T follicular helper cell (primary cell): ENCODE measurements around the gene MAST1.
"Not testable (repeated sequence)": the region's sequence is repeated elsewhere in the genome, so short reads cannot be mapped to it uniquely, and the experiment has no call there.

Source experiments
- DNase-seq: peaks from one replicate; pipeline ENCODE4 v3.0.0-alpha.2; 2020; ENCODE audit warnings: low read depth
- total RNA-seq, 2 experiments: gene quantifications; one replicate each; lab custom pipeline; 2026; lab: John Stamatoyannopoulos, UW

Gene MAST1
- total RNA-seq: 0.09 to 0.24 reads per million in 2 experiments

DNA sequence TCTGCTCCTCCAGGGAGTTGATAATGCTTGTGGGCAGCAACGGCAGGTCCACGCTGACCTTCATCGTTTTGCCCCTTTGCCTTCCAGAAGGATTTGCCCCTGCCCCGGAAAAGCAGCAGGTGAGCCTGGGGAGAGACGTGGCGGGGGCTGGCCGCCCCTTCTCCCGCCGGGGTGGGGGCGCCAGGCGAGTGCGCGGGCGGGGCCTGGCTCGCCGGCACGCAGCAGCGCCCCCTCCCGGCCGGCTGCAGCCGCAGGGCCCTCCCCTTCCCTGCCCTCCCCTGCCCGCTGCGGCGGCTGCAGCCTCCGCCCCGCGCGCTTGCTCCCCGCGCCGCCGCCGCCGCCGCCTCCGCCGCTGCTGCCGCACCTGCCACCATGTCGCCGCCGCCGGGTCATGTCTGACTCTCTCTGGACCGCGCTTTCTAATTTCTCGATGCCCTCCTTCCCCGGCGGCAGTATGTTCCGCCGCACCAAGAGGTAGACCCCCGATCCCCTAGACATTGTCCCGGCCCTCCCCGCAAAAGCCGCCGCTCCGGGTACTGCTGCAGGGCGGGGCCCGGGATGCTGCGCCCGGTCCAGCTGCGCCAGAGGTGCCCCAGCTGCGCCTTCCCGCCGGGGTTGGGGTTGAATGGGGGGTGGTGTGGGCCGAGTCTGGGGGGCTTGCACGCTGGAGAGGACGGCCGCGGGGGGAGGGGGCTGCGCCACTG lies at the start of gene MAST1:
Gene MAST1, plus strand, starts transcription at position 334 of the 704 bp plus-strand sequence. Its CDS starts 58 bp downstream, at position 392.
- DNase-seq: peak; percentile 31

DNA sequence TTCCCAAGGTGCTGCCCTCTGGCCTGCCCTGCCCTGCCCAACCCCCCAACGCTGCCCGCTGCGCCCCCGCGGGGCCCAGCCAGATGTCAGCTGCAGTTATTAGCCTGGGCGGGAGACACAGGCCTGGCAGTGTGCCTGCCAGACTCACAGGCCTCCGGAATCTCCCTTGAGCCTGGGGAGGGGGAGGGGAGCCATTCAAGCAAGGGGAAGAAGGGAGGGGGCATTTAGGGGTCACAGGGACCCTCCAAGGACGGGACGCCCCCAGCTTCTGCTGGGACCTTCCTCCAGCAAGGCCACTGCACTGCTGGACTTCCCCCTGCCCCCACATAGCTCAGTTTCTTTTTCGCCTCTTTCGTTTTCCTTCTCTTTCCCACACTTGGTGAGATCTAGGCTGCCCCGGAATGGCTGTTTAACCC lies 49.6 kb upstream of the MAST1 start:
- no peak for DNase-seq

DNA sequence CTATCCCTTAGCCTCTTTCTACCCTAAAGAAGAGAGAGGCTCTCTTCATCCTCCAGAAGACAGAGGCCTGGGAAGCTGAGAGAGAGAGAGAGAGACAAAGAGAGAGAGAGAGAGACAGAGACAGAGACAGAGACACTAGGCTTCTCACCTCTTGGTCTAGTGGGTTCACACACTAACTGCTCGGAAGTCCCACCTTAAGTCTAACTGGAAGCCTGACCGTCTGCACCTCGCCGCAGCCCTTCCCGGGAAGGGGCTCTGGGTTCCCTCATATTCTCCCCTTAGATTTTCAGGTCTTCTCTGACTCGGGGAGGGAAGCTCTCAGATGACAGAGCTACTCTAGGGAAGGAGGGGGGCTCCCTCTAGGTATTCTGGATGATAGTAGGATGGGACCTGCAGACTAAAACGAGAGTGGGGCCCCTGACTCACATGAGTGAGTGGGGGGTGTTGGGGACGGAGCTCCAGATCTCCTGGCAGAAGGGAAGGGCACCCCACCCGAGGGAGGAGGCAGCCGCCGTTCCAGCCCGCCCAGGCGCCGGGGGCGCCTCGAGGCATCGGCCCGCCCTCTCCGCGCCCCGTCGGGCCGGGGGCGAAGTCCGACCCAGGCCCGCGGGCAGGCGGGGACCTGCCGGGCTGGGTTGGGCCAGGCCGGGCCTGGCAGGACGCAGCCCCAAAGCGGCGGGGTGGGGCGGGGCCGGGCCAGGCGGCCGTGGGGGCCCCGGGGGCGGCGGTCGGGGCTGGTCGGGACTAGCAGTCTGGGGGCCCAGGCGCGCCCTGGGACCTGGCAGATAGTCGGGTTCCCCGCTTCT lies 49.0 kb upstream of the MAST1 start:
- DNase-seq: no peak

DNA sequence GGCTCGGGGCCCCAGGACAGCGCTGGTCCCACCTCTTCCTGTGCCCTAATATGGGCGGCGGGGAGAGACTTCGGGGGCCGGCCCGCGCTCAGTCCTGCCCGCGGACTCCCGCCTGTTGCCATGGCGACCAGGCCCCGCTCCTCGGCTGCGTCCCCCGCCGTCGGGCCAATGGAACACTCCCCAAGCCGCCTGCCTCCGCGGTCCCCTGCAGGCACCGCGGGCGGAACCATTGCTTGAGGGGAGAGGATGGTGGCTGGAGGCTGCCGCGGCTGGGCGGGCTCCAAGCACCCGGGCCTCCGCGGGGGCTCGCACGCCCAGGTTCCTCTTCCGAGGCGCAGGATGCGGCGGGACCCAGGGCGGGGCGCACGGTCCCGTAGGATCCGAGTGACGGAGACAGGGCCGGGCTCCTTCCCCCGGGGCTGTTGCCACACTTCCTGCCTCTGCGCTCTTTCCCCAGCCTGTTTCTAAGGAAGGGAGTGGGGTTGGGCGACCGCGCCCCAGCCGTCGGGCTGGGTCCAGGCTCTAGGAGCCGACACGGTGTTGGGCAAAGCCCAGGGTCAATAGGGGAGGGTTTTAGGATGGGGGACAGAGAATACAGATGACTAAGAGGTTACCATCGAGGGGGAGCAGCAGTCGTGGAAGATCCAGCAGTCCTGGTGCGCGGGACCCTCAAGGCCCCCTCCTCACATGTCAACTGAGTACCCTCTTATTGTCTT lies 48.3 kb upstream of the MAST1 start:
- peak; percentile 82 for DNase-seq

DNA sequence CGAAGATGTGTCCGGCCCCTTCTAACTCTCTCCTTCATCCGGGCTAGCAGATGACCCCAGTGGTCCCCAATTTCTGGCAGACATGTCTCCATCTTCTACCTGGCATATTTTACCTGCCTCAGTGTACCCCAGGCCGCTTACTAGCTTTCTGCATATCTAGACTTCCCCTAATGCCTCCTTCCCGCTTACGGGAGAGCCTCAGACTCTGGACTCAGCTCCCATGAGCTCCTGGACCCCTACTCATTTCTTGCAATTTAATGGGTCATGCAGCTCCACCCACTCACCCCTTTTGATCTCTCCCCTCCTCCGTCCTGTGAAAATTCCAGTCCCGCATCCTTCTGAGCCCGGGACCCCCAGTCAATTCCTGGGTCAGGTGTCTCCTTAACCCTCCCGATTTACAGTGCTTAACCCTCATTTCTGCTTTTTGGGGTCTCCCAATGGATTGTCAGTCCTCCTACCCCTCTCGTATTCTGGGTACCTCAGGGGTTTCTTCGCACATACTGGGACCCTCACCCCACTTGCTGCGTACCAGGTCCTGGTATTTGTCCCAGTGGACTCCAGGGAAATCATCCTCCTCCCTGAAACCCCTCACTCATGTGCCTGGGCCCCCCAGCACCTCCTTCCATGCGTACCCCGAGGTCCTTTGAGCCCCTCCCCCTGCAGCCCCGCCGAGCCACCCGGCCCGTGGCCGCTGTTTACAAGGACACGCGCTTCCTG lies 47.5 kb upstream of the MAST1 start:
- no peak for DNase-seq

DNA sequence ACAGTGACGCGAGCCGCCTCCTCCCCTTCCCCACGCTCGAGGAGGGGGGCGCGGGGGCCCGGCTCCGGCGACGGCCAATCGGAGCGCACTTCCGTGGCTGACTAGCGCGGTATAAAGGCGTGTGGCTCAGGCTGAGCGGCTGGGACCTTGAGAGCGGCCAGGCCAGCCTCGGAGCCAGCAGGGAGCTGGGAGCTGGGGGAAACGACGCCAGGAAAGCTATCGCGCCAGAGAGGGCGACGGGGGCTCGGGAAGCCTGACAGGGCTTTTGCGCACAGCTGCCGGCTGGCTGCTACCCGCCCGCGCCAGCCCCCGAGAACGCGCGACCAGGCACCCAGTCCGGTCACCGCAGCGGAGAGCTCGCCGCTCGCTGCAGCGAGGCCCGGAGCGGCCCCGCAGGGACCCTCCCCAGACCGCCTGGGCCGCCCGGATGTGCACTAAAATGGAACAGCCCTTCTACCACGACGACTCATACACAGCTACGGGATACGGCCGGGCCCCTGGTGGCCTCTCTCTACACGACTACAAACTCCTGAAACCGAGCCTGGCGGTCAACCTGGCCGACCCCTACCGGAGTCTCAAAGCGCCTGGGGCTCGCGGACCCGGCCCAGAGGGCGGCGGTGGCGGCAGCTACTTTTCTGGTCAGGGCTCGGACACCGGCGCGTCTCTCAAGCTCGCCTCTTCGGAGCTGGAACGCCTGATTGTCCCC lies 46.8 kb upstream of the MAST1 start, which contains the start of gene JUNB:
Gene JUNB, plus strand, starts transcription at position 142 of the 706 bp plus-strand sequence. Its CDS starts 286 bp downstream, at position 428.
- peak; percentile 96 for DNase-seq

DNA sequence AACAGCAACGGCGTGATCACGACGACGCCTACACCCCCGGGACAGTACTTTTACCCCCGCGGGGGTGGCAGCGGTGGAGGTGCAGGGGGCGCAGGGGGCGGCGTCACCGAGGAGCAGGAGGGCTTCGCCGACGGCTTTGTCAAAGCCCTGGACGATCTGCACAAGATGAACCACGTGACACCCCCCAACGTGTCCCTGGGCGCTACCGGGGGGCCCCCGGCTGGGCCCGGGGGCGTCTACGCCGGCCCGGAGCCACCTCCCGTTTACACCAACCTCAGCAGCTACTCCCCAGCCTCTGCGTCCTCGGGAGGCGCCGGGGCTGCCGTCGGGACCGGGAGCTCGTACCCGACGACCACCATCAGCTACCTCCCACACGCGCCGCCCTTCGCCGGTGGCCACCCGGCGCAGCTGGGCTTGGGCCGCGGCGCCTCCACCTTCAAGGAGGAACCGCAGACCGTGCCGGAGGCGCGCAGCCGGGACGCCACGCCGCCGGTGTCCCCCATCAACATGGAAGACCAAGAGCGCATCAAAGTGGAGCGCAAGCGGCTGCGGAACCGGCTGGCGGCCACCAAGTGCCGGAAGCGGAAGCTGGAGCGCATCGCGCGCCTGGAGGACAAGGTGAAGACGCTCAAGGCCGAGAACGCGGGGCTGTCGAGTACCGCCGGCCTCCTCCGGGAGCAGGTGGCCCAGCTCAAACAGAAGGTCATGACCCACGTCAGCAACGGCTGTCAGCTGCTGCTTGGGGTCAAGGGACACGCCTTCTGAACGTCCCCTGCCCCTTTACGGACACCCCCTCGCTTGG lies 46.1 kb upstream of the MAST1 start:
- no peak for DNase-seq

DNA sequence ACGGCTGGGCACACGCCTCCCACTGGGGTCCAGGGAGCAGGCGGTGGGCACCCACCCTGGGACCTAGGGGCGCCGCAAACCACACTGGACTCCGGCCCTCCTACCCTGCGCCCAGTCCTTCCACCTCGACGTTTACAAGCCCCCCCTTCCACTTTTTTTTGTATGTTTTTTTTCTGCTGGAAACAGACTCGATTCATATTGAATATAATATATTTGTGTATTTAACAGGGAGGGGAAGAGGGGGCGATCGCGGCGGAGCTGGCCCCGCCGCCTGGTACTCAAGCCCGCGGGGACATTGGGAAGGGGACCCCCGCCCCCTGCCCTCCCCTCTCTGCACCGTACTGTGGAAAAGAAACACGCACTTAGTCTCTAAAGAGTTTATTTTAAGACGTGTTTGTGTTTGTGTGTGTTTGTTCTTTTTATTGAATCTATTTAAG lies 45.4 kb upstream of the MAST1 start:
- DNase-seq: no peak

DNA sequence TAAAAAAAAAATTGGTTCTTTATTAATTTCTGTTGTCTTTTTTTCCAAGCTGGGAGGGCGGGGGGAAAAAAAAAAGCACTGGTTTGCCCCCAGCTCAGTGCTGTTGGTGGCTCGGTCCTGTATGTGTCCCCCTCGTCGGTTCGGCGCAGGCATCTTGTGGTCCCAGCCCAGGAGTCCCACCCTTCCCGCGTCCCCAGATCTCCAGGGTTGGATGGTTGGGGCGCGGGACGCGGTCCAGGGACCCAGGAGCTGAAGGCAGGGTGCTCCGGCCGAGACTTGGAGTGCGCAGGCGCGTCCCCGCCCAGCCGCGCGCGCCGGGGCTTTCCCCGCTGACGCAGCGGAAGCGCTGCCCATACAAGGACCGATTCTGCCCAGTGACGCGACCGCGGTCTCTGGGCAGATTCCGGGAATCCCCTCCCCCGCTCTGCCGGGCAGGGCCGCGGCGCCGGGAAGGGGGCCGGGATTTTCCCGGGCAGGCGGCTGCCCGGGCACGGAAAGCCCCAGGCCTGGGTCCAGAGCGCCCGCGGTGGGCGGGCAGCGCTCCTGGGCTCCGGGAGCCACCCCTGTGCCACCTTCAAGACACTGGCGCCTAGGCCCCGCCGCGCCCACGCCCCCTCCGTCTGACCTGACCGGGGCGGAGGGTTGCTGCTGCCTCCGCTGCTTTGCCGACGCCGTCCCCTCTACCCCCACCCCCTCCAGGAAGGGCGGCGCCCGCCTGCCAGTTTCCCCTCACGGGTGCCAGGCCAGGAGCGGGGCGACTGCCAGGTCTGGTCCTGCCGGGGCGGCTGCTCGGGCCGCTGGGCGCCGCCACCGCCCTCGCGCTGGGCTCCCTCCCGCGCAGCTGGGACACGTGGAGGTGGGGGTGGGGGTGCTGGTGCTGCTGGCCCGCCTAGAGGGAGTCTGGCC lies 44.8 kb upstream of the MAST1 start:
- peak; percentile 90 for DNase-seq

DNA sequence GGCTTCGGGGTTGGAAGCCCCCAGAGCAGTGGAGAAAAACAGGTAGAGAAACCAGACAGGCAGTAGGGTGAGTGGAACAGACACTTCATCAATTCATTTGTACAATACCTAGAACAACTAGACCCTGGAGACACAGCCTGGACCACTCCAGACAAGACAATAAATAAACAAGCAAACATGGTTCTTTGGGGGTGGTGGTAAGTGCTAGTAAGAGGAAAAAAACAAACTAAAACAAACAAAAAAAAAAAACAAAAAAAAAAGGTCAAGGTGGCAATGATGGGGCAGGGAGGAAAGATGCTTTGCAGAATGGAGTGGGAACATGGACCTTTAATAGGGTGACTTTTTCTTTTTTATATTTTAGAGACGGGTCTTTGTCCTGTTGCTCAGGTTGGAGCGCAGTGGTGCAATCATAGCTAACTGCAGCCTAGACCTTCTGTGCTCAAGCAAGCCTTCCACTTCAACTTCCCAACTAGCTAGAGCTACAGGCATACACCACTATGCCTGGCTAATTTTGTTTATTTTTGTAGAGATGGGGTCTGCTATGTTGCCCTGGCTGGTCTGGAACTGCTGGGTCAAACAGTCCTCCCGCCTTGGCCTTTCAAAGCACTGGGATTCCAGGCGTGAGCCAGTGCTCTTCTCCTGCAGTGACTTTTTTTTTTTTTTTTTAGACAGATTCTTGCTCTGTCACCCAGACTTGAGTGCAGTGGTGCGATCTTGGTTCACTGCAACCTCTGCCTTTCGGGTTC lies 43.9 kb upstream of the MAST1 start:
- no peak for DNase-seq

DNA sequence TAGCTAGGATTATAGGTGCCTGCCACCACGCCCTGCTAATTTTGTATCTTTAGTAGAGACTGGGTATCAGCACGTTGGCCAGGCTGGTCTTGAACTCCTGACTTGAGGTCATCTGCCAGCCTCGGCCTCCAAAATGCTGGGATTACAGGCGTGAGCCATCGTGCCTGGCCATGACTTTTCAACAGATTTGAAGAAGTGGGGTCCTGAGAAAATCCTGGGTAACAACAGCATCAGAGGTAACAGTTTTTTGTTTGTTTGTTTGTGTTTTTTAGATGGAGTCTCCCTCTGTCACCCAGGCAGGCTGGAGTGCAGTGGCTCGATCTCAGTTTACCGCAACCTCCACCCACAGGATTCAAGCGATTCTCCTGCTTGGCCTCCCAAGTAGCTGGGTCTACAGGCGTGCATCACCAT lies 43.3 kb upstream of the MAST1 start:
- no peak for DNase-seq

DNA sequence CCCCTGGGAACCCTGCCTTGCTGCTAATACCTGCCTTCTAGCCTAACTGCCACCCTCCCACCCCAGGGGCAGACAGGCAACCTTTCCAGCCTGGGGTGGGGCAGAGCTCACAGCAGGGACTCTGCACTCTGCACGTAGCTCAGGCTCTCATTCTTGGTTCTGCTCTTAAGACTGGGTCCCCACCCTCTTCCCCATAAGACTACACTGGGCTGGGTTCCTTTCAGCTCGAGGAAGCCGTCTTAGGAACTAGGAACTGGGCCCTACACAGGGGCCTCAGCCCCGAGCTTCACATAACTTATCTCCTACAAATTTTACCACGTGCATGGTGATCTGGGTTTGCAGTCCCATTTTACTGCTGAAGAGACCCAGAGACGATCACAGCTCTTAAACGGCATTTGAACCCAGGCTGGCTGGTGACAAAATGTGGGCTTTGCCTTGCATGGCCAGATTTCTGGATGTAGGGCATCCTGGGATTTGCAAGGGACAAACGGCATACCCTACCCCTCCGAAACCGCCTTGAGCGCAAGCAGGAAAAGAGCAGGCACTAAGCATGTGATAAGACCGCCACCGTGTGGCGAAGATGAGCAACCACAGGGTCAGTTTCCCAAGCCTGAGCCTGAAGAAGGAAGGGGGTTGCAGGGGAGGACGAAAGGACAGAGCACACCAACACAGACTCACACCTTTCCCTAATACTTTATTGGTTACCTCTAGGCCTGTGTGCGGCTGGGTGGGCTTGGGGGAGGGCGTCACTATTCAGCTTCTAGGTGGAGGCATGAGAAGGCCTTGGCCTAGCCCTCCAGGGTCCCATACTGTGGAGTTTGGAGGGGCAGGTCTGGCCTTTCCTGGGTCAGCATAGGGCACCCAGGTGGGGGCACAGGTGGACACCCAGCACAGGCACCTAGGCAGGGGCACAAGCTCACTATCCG lies 41.9 kb upstream of the MAST1 start:
- peak; percentile 63 for DNase-seq

DNA sequence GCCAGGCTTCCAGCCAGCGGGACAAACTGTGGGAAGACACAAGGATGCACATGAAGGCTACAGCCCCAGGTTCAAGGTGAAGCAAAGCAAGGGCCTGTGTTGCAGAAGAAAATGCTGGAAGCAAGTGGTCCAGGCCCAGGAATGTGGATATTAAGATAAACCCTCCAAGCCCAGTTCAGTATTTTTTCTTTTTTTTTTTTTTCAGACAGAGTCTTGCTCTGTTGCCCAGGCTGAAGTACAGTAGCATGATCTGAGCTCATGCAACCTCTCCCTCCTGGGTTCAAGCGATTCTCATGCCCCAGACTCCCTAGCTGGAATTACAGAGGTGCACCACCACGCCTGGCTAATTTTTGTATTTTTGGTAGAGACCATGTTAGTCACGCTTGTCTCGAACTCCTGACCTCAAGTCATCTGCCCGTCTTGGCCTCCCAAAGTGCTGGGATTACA lies 41.2 kb upstream of the MAST1 start:
- DNase-seq: no peak

DNA sequence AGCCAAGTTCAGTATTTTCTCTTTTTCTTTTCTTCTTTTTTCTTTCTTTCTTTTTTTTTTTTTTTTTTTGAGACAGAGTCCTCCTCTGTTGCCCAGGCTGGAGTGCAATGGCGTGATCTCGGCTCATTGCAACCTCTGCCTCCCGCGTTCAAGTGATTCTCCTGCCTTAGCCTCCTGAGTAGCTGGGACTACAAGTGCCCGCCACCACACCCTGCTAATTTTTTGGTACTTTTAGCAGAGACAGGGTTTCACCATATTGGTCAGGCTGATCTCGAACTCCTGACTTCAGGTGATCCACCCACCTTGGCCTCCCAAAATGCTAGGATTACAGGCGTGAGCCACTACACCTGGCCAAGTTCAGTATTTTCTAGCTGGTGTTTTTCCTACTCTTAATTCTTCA lies 40.7 kb upstream of the MAST1 start:
- DNase-seq: not testable (repeated sequence)

DNA sequence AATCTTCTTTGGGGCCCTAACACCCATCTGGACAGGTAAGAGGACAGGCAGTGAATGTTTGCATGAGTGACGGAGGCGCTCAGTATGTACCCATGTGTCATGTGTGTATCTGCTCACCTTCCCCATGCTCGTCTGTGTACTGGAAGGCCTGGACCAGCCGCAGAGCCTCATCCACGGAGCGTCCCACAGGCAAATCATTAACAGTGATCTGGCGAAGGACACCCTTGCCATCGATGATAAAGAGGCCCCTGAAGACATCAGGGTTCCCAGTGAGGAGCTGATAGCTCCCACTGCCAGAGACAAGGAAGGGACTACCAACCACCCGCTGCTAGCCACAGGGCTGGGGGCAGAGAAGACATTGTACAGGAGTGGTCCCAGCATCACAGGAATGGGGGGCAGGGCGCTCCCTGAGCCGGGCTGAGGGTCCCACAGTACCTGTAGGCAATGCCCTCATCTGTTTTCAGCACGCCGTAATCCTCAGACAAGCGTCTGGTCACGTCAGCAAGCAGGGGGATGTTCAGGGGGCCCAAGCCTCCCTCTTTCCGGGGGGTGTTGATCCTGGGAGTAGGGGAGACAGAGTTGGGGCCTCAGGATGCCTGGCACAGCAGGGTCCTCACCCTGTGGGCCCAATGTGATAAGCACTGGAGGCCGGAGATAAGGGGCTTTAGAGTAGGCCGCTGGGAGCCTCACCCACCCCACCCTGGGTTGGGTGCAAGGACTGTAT lies 38.4 kb upstream of the MAST1 start:
- no peak for DNase-seq

DNA sequence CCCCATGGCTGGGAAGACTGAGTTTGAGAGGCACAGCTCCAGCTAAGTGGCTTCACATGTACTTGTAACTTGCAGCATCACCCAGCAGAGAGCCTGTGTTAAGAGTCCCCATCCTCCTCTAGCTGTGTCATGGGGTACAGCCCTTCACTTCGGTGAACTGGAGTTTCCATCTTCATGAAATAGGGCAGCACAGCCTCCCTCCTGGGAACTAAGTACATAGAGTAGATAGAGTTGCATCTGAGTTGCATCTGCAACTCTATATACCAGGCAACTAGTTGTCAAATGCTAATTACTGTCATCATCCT lies 37.9 kb upstream of the MAST1 start:
- DNase-seq: no peak
